Measurements from ENCODE around the gene SUPT5H.
A peak's percentile ranks its signal among the peaks of the same experiment; 100 is the strongest.

DNA sequence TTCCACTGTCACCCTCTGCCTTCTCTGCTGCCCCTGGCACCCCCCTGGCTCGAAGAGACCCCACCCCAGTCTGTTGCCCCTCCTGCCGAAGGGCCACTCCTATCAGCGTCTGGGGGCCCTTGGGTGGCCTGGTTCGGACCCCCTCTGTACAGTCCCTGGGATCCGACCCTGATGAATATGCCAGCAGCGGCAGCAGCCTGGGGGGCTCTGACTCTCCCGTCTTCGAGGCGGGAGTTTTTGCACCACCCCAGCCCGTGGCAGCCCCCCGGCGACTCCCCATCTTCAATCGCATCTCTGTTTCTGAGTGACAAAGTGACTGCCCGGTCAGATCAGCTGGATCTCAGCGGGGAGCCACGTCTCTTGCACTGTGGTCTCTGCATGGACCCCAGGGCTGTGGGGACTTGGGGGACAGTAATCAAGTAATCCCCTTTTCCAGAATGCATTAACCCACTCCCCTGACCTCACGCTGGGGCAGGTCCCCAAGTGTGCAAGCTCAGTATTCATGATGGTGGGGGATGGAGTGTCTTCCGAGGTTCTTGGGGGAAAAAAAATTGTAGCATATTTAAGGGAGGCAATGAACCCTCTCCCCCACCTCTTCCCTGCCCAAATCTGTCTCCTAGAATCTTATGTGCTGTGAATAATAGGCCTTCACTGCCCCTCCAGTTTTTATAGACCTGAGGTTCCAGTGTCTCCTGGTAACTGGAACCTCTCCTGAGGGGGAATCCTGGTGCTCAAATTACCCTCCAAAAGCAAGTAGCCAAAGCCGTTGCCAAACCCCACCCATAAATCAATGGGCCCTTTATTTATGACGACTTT, 36.8 kb upstream of the SUPT5H start:
- TF ChIP-seq, protein P1, sequence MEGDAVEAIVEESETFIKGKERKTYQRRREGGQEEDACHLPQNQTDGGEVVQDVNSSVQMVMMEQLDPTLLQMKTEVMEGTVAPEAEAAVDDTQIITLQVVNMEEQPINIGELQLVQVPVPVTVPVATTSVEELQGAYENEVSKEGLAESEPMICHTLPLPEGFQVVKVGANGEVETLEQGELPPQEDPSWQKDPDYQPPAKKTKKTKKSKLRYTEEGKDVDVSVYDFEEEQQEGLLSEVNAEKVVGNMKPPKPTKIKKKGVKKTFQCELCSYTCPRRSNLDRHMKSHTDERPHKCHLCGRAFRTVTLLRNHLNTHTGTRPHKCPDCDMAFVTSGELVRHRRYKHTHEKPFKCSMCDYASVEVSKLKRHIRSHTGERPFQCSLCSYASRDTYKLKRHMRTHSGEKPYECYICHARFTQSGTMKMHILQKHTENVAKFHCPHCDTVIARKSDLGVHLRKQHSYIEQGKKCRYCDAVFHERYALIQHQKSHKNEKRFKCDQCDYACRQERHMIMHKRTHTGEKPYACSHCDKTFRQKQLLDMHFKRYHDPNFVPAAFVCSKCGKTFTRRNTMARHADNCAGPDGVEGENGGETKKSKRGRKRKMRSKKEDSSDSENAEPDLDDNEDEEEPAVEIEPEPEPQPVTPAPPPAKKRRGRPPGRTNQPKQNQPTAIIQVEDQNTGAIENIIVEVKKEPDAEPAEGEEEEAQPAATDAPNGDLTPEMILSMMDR (conservative IDR thresholded peaks at IDR 0.05; ENCODE audit: low read depth, low read length) = no peak
- TF ChIP-seq RAD21 (IDR thresholded peaks at IDR 0.05; ENCODE audit: low read length) = no peak
- TF ChIP-seq SMC3 (IDR thresholded peaks at IDR 0.05; ENCODE audit: low read depth, low read length) = no peak
- no peak for TF ChIP-seq BHLHE40 (IDR thresholded peaks at IDR 0.05; ENCODE audit: low read depth, low read length)
- peak; percentile 76 for TF ChIP-seq POLR2A (IDR thresholded peaks at IDR 0.05; ENCODE audit: low read depth, low read length)
- TF ChIP-seq, protein P2, sequence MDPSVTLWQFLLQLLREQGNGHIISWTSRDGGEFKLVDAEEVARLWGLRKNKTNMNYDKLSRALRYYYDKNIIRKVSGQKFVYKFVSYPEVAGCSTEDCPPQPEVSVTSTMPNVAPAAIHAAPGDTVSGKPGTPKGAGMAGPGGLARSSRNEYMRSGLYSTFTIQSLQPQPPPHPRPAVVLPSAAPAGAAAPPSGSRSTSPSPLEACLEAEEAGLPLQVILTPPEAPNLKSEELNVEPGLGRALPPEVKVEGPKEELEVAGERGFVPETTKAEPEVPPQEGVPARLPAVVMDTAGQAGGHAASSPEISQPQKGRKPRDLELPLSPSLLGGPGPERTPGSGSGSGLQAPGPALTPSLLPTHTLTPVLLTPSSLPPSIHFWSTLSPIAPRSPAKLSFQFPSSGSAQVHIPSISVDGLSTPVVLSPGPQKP (IDR thresholded peaks at IDR 0.05; ENCODE audit: borderline replicate concordance, low read depth, low read length) = no peak
- peak; percentile 7; the same call in 1 of the 2 replicates for TF ChIP-seq MAZ (IDR thresholded peaks at IDR 0.05; ENCODE audit: borderline replicate concordance, low read depth, low read length)
- no peak for TF ChIP-seq RFX5 (IDR thresholded peaks at IDR 0.05; ENCODE audit: low read depth, low read length)
- TF ChIP-seq MAFK (IDR thresholded peaks at IDR 0.05; ENCODE audit: low read depth, low read length) = no peak
- TF ChIP-seq MXI1 (IDR thresholded peaks at IDR 0.05; ENCODE audit: borderline replicate concordance, low read depth, low read length) = no peak
- TF ChIP-seq, protein P3, sequence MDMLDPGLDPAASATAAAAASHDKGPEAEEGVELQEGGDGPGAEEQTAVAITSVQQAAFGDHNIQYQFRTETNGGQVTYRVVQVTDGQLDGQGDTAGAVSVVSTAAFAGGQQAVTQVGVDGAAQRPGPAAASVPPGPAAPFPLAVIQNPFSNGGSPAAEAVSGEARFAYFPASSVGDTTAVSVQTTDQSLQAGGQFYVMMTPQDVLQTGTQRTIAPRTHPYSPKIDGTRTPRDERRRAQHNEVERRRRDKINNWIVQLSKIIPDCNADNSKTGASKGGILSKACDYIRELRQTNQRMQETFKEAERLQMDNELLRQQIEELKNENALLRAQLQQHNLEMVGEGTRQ (IDR thresholded peaks at IDR 0.05; ENCODE audit: low read depth, low read length) = peak; percentile 56
